ENCODE data around the gene MTHFD2L. TPM values are rescaled to one million over a fixed set of nuclear protein-coding genes. Genes with fewer than 3 reads are reported as not detected.
"Not testable (repeated sequence)": the region's sequence is repeated elsewhere in the genome, so short reads cannot be mapped to it uniquely, and the experiment has no call there.

MTHFD2L gene
- total RNA-seq, 1 experiment from 2014 or later = 9.4 TPM

DNA sequence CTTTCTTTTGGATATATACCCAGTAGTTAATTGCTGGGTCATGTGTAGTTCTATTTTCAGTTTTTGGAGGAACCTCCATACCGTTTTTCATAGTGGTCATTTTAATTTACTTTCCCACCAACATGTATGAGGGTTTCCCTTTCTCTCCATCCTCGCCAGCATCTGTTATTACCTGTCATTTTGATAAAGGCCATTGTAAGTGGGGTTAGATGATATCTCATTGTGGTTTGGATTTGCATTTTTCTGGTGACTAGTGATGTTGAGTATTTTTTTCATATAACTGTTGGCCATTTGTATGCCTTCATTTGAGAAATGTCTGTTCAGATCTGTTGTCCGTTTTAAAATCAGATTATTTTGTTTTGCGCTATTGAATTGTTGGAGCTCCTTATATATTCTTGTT lies 30.2 kb upstream of the MTHFD2L start:
- TF ChIP-seq FOXP1 (CRISPR knock-in tag; IDR thresholded peaks at IDR 0.05; ENCODE audit: borderline replicate concordance) (no peak), SP1 (CRISPR knock-in tag; conservative IDR thresholded peaks at IDR 0.05) (no peak), FOXK1 (CRISPR knock-in tag; IDR thresholded peaks at IDR 0.05) (no peak)
- TF ChIP-seq, protein P1, sequence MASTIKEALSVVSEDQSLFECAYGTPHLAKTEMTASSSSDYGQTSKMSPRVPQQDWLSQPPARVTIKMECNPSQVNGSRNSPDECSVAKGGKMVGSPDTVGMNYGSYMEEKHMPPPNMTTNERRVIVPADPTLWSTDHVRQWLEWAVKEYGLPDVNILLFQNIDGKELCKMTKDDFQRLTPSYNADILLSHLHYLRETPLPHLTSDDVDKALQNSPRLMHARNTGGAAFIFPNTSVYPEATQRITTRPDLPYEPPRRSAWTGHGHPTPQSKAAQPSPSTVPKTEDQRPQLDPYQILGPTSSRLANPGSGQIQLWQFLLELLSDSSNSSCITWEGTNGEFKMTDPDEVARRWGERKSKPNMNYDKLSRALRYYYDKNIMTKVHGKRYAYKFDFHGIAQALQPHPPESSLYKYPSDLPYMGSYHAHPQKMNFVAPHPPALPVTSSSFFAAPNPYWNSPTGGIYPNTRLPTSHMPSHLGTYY (CRISPR knock-in tag; IDR thresholded peaks at IDR 0.05) = no peak
- POLR2A ChIA-PET = no interaction called here
- Mint-ChIP-seq H3K36me3 (peaks cover 61% of the 10 kb centered on the region), H3K27ac (no peak overlapping the region), H3K9me3 (peaks cover 63% of the 10 kb centered on the region), H3K4me3 (no peak overlapping the region), H3K4me1 (no peaks in the 10 kb centered on the region), H3K27me3 (ENCODE audit: low read depth) (no peaks in the 10 kb centered on the region)
- ATAC-seq (no peak), DNase-seq (ENCODE audit: low spot score) (no peak)
- CTCF ChIA-PET = no interaction called here

DNA sequence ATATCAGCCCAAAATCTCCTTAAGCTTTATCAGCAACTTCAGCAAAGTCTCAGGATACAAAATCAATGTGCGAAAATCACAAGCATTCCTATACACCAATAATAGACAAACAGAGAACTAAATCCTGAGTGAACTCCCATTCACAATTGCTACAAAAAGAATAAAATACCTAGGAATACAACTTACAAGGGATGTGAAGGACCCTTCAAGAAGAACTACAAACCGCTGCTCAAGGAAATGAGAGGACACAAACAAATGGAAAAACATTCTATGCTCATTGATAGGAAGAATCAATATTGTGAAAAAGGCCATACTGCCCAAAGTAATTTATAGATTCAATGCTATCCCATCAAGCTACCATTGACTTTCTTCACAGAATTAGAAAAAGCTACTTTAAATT lies 27.1 kb upstream of the MTHFD2L start:
- H3K4me1 Mint-ChIP-seq; H3K27ac Mint-ChIP-seq; ATAC-seq; H3K27me3 Mint-ChIP-seq (ENCODE audit: low read depth); CTCF ChIA-PET; DNase-seq (ENCODE audit: low spot score); H3K4me3 Mint-ChIP-seq; POLR2A ChIA-PET: not testable (repeated sequence)
- peak; percentile 80 for TF ChIP-seq ZNF317 (CRISPR knock-in tag; IDR thresholded peaks at IDR 0.05; ENCODE audit: borderline replicate concordance, low read depth)
- Mint-ChIP-seq H3K36me3 (peaks cover 49% of the 10 kb centered on the region), H3K9me3 (peaks cover 55% of the 10 kb centered on the region)

- H3K27ac Mint-ChIP-seq; POLR2A ChIA-PET; H3K27me3 Mint-ChIP-seq (ENCODE audit: low read depth); ATAC-seq; H3K4me3 Mint-ChIP-seq; DNase-seq (ENCODE audit: low spot score); H3K4me1 Mint-ChIP-seq: not testable (repeated sequence)
- Mint-ChIP-seq H3K9me3 (peaks cover 63% of the 10 kb centered on the region), H3K36me3 (peaks cover 45% of the 10 kb centered on the region)
- CTCF ChIA-PET = interaction anchor here (1.5 kb wide), 1 partner anchor 791 kb away, joined by 3 read pairs; no protein-coding TSS in a partner anchor
Observed at GRCh38 chr4:74132188-74132587, 25.7 kb upstream of the MTHFD2L start.

DNA sequence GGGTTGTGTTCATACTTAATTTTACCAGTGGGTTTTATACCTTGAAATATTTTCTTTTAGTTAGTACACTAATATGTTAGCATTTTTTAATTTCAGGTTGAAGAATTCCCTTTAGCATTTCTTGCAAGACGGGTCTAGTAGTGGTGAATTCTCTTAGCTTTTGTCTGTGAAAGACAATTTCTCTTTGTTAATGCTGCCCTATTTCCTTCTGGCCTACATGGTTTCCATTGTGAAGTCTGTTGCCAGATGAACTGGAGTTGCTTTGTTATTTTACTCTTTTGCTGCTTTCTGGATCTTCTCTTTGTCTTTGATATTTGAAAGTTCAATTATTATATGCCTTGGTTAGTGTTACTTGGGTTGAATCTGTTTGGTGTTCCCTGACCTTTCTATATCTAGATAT lies 25.0 kb upstream of the MTHFD2L start:
- Mint-ChIP-seq H3K4me3 (no peak overlapping the region), H3K4me1 (peaks cover 6% of the 10 kb centered on the region), H3K27ac (no peak overlapping the region), H3K9me3 (peaks cover 57% of the 10 kb centered on the region), H3K27me3 (ENCODE audit: low read depth) (no peaks in the 10 kb centered on the region), H3K36me3 (peaks cover 38% of the 10 kb centered on the region)
- no peak for DNase-seq (ENCODE audit: low spot score)
- CTCF ChIA-PET = interaction anchor here (0.9 to 3.1 kb wide), 7 partner anchors 16 to 792 kb away, joined by 3 to 21 read pairs (median 4); partner anchors contain the start of genes CXCL1, CXCL5 and CXCL6
- ATAC-seq = no peak
- TF ChIP-seq ESRRA (CRISPR knock-in tag; IDR thresholded peaks at IDR 0.05; ENCODE audit: borderline replicate concordance) (no peak), IRF2 (CRISPR knock-in tag; IDR thresholded peaks at IDR 0.05; ENCODE audit: borderline replicate concordance, low read depth) (no peak), NFATC4 (CRISPR knock-in tag; IDR thresholded peaks at IDR 0.05) (no peak), ZNF416 (CRISPR knock-in tag; IDR thresholded peaks at IDR 0.05) (no peak), PREB (CRISPR knock-in tag; IDR thresholded peaks at IDR 0.05; ENCODE audit: borderline replicate concordance) (no peak), IRF1 (CRISPR knock-in tag; IDR thresholded peaks at IDR 0.05) (no peak), NFE2L1 (CRISPR knock-in tag; IDR thresholded peaks at IDR 0.05) (no peak)
- TF ChIP-seq, protein P2, sequence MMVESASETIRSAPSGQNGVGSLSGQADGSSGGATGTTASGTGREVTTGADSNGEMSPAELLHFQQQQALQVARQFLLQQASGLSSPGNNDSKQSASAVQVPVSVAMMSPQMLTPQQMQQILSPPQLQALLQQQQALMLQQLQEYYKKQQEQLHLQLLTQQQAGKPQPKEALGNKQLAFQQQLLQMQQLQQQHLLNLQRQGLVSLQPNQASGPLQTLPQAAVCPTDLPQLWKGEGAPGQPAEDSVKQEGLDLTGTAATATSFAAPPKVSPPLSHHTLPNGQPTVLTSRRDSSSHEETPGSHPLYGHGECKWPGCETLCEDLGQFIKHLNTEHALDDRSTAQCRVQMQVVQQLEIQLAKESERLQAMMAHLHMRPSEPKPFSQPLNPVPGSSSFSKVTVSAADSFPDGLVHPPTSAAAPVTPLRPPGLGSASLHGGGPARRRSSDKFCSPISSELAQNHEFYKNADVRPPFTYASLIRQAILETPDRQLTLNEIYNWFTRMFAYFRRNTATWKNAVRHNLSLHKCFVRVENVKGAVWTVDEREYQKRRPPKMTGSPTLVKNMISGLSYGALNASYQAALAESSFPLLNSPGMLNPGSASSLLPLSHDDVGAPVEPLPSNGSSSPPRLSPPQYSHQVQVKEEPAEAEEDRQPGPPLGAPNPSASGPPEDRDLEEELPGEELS (CRISPR knock-in tag; IDR thresholded peaks at IDR 0.05) = no peak
- POLR2A ChIA-PET = no interaction called here
